NCI-H187 treated with DMSO at 0.1 percent for 48 hours (cell line): Measurements from ENCODE around the gene ARHGEF12.
A peak's percentile ranks its signal among the peaks of the same experiment; 100 is the strongest.

Source experiments
- DNase-seq: peaks from one replicate; lab custom pipeline; 2025; lab: John Stamatoyannopoulos, UW

The ARHGEF12 gene

DNA sequence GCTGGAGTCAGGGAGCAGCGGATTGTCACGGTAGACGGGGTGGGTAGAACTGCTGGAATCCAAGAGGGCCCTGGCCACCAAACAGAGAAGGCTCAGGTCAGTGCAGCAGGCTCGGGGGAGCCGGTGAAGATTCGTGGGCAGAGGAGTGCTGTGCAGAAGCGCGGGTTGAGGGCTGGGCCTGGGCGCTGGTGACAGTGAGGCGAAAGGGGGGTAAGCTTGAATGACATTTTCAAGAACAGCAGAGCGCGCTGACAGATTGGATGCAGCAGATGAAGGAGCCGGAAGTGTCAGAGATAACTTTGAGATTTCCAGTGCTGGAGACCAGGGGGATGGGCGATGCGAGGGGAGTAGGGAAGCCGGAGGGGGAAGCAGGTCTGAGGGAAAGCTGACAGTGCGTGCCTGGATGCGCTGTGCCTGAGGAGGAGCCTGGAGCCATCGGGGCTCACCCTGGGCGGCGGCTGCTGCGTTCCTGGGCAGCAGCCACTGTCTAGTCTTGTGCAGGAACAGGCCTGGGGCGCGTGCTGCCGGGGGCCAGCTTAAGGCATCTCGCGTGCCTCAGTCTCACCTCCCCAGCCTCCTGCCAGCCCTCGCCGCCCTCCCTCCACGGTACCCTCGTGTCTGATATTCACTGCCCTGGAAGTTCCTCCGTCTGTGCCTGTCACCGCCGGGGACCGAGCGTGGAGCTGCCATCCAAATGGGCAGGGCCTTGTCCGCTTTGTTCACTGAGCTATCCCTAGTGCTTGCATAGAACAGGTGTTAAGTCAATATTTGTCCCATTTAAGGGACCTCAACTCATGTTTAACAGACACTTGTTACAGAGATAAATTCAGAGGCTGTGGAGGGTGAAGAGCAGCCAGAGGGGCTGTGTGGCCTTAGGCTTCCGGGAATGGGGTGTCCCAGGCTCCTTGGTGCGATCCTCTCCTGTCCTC lies 180.5 kb downstream of the ARHGEF12 start:
- no peak for DNase-seq

GRCh38 chr11:120517390-120517761 lies 181.2 kb downstream of the ARHGEF12 start:
- no peak for DNase-seq

- DNase-seq: no peak
Measured at GRCh38 chr11:120517801-120518291, 181.6 kb downstream of the ARHGEF12 start.

DNA sequence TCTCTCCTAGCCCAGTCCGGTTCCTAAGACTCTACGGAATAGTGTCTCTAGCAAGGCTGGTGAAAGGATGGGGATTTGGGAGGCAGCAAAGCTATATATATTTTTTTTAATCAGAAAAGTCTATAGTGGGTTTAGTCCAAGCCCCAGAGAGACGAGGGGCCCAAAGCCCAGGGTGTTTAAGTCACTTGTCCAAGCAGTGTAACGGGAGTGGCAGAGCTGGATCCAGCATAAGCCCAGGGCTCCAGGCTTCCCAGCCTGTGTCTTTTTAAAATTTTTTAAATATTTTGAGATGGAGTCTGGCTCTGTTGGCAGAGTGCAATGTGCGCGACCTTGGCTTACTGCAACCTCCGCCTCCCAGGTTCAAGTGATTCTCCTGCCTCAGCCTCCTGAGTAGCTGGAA lies 182.1 kb downstream of the ARHGEF12 start:
- DNase-seq: no peak

DNA sequence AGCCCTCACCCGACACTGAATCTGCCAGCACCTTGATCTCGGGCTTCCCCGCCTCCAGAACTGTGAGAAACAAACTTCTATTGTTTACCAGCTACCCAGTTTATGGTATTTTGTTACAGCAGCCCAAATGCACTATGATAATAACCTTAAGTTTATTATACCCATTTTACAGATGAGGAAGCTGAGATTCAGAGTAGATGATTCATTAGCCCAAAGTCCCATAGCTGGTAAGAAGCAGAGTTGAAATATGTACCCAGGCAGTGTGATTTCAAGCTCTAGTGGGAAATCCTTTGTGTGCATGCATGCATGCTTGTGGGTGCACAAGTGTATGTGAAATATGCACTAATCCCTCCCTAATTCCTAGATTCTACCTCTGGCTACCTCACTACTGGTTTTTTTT lies 183.3 kb downstream of the ARHGEF12 start:
- no peak for DNase-seq

DNA sequence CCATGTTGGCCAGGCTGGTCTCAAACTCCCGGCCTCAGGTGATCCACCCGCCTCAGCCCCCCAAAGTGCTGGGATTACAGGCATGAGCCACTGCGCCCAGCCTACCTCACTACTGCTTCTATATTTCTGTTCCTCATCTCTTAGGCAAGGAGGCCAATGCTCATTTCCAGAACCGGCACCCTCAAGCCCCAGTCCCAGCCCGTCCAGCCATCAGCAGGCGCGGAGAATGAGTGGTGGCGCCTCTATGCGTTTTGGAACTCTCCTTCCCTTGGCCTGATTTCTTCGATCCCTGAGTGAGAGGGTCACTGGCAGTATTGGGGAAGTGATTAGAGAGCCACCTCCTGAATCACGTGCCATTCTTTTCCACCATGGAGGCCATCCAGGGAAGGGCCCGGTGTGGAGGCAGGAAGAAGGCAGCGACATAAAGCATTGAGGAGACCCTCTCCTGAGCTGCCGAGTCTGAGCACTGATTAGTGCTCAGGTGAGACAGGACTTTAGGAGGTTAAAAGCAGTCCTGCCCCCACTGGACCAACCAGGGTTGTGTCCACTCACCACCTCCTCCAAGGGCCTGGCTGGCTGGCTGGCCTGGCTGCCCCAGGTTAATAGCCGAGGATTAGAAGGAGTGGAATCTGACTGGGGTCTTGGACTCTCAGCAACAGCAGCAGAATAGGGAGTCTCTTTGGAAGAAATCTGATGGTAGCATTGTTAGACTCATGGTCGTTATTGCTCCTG lies 184.0 kb downstream of the ARHGEF12 start:
- no peak for DNase-seq

DNA sequence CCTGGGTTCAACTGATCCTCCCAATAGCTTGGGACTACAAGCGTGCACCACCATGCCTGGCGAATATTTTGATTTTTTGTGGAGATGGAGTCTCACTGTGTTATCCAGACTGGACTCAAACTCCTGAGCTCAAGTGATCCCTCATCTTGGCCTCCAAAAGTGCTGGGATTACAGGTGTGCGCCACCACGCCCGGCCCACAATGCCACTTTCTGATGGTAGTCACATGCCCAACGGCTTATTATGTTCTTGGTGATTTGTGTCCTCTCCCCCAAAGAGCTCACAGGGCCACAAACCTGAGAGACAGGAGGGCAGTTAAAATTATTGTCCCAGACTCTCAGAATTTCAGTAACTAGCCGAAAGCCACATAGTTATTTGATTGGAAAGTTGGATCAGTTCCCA lies 185.0 kb downstream of the ARHGEF12 start:
- DNase-seq: no peak

- no peak for DNase-seq
Measured at GRCh38 chr11:120522021-120522420, 185.8 kb downstream of the ARHGEF12 start.

- no peak for DNase-seq
Measured at GRCh38 chr11:120522736-120523135, 186.5 kb downstream of the ARHGEF12 start.

DNA sequence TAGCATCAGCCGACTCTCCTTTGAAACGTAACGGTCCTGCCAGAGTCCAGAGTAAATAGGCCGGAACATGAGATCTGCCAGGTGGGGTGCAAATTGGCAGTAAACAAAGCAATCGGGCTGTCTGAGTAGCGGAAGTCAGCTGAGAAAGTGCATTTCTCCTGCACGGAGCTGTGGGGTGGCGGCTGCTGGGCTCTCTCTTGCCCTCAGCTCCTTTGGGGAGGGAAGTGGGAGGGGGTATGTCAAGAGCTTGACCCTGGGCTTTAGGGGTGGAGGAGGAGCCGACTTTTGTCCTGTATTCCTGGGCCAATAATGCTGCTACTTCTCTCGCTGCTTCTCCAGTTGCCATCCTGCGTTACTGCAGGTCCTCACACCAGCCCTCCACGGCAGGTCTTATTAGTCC lies 187.0 kb downstream of the ARHGEF12 start:
- DNase-seq: peak; percentile 37

DNA sequence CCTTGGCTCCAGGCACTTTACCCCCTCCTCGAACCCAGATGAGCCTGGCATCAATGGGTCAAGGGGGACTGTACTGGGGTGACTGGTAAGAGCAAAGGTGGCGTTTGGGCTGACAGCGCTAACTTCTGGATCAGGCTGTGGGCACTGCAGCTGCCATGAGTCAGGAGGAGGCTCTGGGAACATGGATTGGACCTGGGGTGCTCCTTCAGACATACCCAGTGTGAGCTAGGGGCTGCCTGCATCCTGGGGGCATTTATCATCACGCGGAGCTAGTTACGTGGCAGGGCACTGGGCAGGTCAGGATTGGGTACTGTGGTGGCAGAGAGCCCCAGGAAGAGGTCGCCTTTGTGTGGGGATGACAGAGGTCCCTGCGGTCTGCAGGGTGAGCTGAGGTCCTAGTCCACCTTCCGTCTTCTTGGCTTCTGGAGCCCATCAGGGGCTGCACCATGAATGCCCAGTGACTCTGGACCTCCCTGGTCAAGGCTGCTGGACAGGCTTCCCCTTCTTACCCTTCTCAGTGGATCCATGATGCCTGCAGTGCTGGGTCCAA lies 188.4 kb downstream of the ARHGEF12 start:
- DNase-seq: no peak

- no peak for DNase-seq
Measured at GRCh38 chr11:120525261-120526171, 189.3 kb downstream of the ARHGEF12 start.

DNA sequence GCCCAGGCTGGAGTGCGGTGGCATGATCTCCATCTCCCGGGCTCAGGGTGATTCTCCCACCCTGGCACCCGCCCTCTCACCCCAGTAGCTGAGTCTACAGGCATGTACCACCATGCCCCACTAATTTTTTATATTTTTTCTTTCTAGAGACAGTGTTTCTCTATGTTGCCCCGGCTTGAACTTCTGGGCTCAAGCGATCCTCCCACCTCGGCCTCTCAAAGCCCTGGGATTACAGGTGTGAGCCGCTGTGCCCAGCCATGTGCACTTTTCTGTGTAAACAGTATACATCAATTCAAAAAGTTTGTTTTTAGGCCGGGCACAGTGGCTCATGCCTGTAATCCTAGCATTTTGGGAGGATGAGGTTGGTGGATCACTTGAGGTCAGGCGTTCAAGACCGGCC lies 190.0 kb downstream of the ARHGEF12 start:
- DNase-seq: no peak

GRCh38 chr11:120527111-120527761 lies 191.0 kb downstream of the ARHGEF12 start:
- DNase-seq: no peak

GRCh38 chr11:120528749-120529148 lies 192.5 kb downstream of the ARHGEF12 start:
- DNase-seq: no peak

- no peak for DNase-seq
Measured at GRCh38 chr11:120529214-120529613, 193.0 kb downstream of the ARHGEF12 start.

- no peak for DNase-seq
Measured at GRCh38 chr11:120529911-120530310, 193.7 kb downstream of the ARHGEF12 start.

GRCh38 chr11:120532082-120532831 lies 196.0 kb downstream of the ARHGEF12 start:
- DNase-seq: no peak

- no peak for DNase-seq
Measured at GRCh38 chr11:120532832-120533196, 196.6 kb downstream of the ARHGEF12 start.

- DNase-seq: no peak
Measured at GRCh38 chr11:120536091-120536796, 200.0 kb downstream of the ARHGEF12 start.
